DMS114 treated with DMSO at 0.1 percent for 48 hours (cell line): ENCODE results near the gene ZMYND10.
A peak's percentile ranks its signal among the peaks of the same experiment; 100 is the strongest.

Source experiments
- DNase-seq: peaks from one replicate; lab custom pipeline; 2025; ENCODE audit not compliant: unreplicated experiment; lab: John Stamatoyannopoulos, UW

The ZMYND10 gene

GRCh38 chr3:50345586-50346234 lies at the start of gene ZMYND10:
ZMYND10 (minus strand) TSS chr3:50345732; CDS start chr3:50345579, 153 bp downstream.
- peak; percentile 52 for DNase-seq

GRCh38 chr3:50393061-50393460 lies 47.5 kb upstream of the ZMYND10 start:
- no peak for DNase-seq

- DNase-seq = no peak
These were observed 46.7 kb upstream of the ZMYND10 start for GRCh38 chr3:50392101-50392715.

- DNase-seq = no peak
These were observed 45.1 kb upstream of the ZMYND10 start for GRCh38 chr3:50390508-50391224.

GRCh38 chr3:50389414-50389767 lies 43.9 kb upstream of the ZMYND10 start:
- DNase-seq = no peak

- no peak for DNase-seq
These were observed 43.3 kb upstream of the ZMYND10 start for GRCh38 chr3:50388720-50389413.

- DNase-seq = no peak
These were observed 42.6 kb upstream of the ZMYND10 start for GRCh38 chr3:50388016-50388719.

- DNase-seq = no peak
These were observed 40.2 kb upstream of the ZMYND10 start for GRCh38 chr3:50385754-50386153.

- no peak for DNase-seq
These were observed 38.2 kb upstream of the ZMYND10 start for GRCh38 chr3:50383750-50384149.

GRCh38 chr3:50382722-50383121 lies 37.2 kb upstream of the ZMYND10 start:
- DNase-seq = no peak

- no peak for DNase-seq
These were observed 35.9 kb upstream of the ZMYND10 start for GRCh38 chr3:50381383-50381782.

- DNase-seq = no peak
These were observed 35.0 kb upstream of the ZMYND10 start for GRCh38 chr3:50380405-50381085.

- no peak for DNase-seq
These were observed 33.2 kb upstream of the ZMYND10 start for GRCh38 chr3:50378757-50379156.

GRCh38 chr3:50378024-50378423 lies 32.5 kb upstream of the ZMYND10 start:
- no peak for DNase-seq

GRCh38 chr3:50375258-50375931 lies 29.9 kb upstream of the ZMYND10 start:
- no peak for DNase-seq

- no peak for DNase-seq
These were observed 29.1 kb upstream of the ZMYND10 start for GRCh38 chr3:50374363-50375257.

GRCh38 chr3:50373146-50374051 lies 27.9 kb upstream of the ZMYND10 start:
- DNase-seq = no peak

- DNase-seq = no peak
These were observed 26.8 kb upstream of the ZMYND10 start for GRCh38 chr3:50372349-50372748.
